GM23248 (cell line): ENCODE measurements around the gene SLC5A1.

Experiments
- EZH2 ChIP-seq: fragments of 200-600 bp; sonication (generic); IDR thresholded peaks from 2 replicates; pipeline ENCODE4 v1.6.1; 2018; ENCODE audit warnings: antibody characterized with exemption, mild to moderate bottlenecking; ENCODE audit not compliant: insufficient read depth, poor library complexity, severe bottlenecking
- EZH2phosphoT487 ChIP-seq: fragments of 200-600 bp; sonication (generic); IDR thresholded peaks from 2 replicates; pipeline ENCODE4 v1.6.1; 2018; ENCODE audit warnings: antibody characterized with exemption, moderate library complexity, mild to moderate bottlenecking, low read depth; ENCODE audit not compliant: insufficient read depth

DNA sequence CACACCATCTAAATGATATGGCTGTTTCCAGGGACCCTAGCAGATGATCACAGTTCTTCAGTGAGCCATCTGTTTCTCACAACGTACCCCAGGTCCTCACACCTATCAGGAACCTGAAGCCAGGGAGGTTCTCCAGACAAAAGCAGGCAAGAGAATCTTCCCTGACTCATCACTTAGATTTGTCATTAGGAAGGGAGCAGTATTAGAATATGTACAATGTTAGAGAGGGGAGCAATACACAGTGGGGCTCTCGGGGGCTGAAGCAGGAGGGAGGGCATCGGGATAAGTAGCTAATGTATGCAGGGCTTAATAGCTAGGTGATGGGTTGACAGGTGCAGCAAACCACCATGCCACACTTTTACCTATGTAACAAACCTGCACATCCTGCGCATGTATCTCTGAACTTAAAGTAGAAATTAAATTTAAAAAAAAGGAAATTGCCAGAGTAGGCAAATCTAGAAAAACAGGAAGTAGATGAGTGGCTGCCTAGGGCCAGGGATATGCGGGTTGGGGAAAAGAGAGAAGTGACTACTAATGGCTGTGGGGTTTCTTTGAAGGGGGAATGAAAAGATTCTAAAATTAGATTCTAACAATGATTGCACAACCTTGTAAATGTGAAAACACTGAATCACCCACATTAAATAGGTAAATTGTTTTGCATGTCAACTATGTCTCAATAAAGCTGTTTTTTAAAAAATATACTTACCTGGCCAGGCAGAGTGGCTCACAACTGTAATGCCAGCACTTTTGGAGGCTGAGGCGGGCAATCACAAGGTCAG is 101.6 kb downstream of the SLC5A1 start:
- TF ChIP-seq EZH2phosphoT487 (no peak), EZH2 (no peak)
